NCI-H2107 treated with DMSO at 0.1 percent for 48 hours (cell line): ENCODE results near the gene FHIT.

Experiments
- DNase-seq: peaks from one replicate; lab custom pipeline; 2025; ENCODE audit not compliant: unreplicated experiment; lab: John Stamatoyannopoulos, UW

The FHIT gene

DNA sequence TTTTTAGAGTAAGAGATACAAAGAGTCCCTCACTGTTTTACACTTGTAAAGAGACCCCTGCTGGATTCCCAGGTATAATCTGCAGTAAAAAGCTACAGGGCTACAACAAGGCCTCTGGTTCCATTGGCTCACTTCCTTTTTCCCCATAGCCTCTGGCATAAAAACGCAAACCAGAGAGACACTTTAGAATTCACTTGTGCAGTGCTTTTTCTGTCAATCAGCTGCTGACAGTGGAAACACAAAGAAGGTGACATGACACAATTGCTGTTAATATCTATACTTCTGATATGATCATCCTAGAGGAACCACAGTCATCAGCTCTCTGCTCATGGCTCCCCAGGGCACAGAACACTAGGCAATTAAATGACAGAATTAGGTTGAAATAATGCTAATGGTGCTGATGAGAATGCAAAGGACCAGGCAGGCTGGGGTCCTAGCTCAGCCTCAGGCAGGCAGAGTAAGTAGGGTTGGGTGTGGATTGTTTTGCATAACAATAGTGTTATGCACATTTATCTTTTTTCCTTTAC lies 1533.5 kb downstream of the FHIT start:
- DNase-seq = no peak

DNA sequence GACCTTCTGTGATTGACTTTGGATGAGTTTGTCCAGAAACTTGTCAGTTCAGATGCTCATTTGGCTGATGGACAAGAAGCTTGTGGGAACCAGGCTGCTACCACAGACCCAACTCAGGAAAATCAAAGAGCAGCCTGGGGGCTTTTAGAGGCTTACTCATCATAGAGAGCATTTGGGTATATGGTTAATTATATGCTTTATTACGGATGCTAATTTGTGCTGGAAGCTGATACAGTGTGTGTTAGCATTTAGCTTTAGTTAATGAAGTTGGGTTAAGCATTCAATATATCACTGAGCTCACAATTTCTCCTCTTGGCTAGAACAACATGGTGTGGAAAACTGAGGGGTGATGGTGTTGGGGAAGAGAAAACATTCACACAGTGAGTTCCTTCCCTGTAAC lies 1537.2 kb downstream of the FHIT start:
- DNase-seq = no peak

DNA sequence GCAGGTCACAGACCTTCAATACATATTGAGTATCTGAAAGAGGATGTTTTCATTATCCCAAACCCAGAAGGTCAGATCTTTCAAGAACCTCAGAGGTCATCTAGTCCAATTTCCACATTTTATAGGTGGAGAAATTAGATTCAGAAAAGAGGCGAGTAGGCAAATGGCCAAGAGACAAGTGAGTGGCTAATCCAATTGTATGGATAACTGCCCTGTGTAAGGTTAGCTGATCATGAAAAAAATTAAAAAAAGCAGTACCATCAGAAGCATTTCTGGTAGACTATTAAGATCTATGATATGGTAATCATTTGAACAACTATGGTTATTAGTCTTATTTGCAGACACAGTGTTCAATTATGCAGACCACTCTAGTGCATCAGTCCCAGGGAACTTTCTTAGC lies 1540.7 kb downstream of the FHIT start:
- no peak for DNase-seq

DNA sequence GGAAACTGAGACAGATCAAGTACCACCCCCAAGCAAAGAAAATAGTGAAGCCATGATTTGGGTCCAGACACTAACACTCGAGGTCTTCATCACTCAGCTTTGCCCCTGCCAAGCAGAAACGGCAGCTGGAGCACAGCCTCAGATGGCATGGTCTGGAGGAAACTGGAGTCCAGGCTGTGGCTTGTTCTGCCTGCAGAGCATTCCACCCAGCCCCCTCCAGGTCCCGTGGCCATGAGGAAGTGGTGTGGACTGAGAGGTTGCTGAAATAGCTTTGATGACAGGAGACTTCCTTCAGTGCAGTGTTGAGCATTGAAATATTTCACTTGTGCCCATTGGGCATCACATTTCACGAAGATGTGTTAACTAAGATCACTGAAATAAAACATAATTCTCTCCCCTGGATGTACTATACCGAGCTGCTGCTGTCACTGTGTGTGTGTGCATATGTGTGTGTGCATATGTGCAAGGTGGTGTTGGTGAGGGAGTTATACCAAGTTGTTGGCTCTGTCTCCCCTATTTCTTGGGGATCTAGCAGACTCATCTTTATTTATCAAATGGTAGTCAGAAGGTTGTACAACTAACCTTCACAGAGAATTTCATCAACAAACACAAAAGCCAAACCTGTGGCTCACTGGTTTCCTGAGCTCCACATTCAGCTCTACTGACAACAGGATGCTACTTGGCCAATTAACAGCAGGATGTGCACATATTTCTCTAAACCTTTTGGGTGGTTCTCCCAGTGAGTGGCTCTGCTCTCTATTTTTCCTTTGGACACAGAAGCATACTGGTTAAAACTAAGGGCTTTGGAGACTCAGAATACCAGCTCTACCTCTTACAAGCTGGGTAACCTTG lies 1541.3 kb downstream of the FHIT start:
- DNase-seq = no peak

DNA sequence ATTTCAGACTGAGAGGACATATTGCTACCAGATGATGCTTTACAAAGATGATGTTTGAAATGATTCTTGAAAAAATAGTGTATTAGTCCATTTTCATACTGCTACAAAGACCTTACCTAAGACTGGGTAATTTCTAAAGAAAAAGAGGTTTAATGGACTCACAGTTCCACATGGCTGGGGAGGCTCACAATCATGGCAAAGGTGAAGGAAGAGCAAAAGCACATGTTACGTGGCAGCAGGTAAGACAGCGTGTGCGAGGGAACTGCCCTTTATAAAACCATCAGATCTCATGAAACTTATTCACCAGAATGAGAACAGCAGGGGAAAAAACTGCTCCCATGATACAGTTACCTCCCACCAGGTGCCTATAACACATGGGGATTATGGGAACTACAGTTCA lies 1543.0 kb downstream of the FHIT start:
- no peak for DNase-seq

DNA sequence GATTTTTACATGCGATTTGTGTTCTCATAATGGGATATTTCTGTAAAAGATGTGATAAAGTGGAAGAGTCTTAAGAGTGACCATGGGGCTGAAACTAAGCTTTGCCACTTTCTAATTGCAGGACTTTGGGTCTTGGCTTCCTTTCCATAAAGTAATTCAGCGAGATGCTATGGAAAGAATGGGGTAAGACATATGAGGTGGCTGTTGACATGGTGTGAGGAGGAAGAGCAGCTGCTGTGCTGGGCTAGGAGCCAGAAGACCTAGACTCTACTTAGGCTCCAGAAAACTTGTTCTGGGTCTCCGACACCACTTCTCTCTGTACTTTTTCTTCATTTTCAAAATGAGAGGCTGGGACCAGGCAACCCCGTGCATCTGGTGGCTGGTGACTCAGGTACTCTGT lies 1547.0 kb downstream of the FHIT start:
- no peak for DNase-seq

DNA sequence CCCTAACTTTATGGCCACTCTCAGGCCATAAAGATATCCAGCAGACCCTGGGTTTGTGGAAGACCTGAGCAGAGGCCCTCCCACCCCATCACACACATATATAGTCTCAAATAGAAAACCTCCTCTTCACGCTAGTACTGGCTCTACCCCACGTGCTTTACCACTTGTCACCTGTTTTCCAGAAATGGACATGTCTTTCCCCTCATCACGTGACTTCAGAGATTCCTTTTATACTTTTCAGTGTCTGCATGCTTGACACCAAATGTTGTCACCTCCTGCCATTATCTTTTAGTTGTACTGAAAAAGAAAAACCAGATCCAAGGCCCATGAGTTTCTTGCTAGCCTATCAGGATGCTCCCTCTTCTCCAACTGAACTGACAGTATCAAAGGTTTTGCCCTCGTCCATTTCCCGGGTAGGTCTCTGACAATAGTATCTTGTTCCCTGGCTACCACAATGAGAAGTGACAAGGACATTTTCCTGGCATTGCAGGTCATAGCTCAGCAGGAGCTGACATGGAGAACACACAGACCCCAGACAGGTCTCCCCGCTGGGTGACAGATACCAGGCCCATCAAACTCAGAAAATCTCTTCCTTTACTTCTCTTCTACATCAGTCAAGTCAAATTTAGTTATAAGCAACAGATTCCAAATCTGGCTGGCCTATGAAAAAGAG lies 1551.5 kb downstream of the FHIT start:
- DNase-seq = no peak
